Activated naive CD4-positive, alpha-beta T cell treated with anti-CD3 and anti-CD28 coated beads, Interleukin-2, amount 50 U/mL, for 72 hours (primary cell): ENCODE data around the gene SIPA1. TPM values are rescaled to one million over a fixed set of nuclear protein-coding genes. Genes with fewer than 3 reads are reported as not detected.
"Not testable (repeated sequence)": the region's sequence is repeated elsewhere in the genome, so short reads cannot be mapped to it uniquely, and the experiment has no call there.

Source experiments
- ATAC-seq, 2 donors: fragments of 150-1000 bp; cut with Tn5 transposase; 2 replicates each; pipeline ENCODE4 v1.10.0; 2021; ENCODE audit warnings: mild to moderate bottlenecking in 2 of 2, moderate library complexity in 2 of 2
- DNase-seq, 2 donors: peaks; one replicate each; pipeline ENCODE4 v3.0.0; 2021 to 2022; ENCODE audit warnings: low spot score in 2 of 2
- H3K27ac Mint-ChIP-seq, 2 donors: one replicate each; pipeline ENCODE4 v1.8.0; 2022; ENCODE audit warnings: mild to moderate bottlenecking in 2 of 2, mixed read lengths in 2 of 2
- H3K36me3 Mint-ChIP-seq, 2 donors: one replicate each; pipeline ENCODE4 v1.8.0; 2022; ENCODE audit warnings: mixed read lengths in 2 of 2
- H3K9me3 Mint-ChIP-seq, 2 donors: one replicate each; pipeline ENCODE4 v1.8.0; 2022; ENCODE audit warnings: mixed read lengths in 2 of 2
- total RNA-seq, 2 donors: library from RNA; stranded (reverse); gene quantifications; one replicate each; pipeline ENCODE4 v1.2.3, GENCODE V29; 2022

SIPA1 gene
- total RNA-seq, 2 donors from 2014 or later, result 185 to 203 TPM

- ATAC-seq (no peak), DNase-seq (no peak)
- Mint-ChIP-seq H3K9me3 (no peaks in the 10 kb centered on the region), H3K27ac (peak overlapping the region; percentile 79 to 83), H3K36me3 (peaks cover 12 to 32% of the 10 kb centered on the region in 2 donors)
Observed at GRCh38 chr11:65660038-65660437, 22.1 kb downstream of the SIPA1 start.

GRCh38 chr11:65660908-65661307 is 23.0 kb downstream of the SIPA1 start:
- not testable (repeated sequence) for H3K9me3 Mint-ChIP-seq, ATAC-seq, DNase-seq
- peak overlapping the region; percentile 79 to 83 for H3K27ac Mint-ChIP-seq
- H3K36me3 Mint-ChIP-seq, result peaks cover 12 to 32% of the 10 kb centered on the region in 2 donors

GRCh38 chr11:65661599-65662246 is 23.8 kb downstream of the SIPA1 start:
- ATAC-seq (no peak), DNase-seq (peak in 1 of 2 donors; percentile 61)
- Mint-ChIP-seq H3K36me3 (peaks cover 6 to 32% of the 10 kb centered on the region in 2 donors), H3K27ac (peak overlapping the region; percentile 79 to 82), H3K9me3 (no peaks in the 10 kb centered on the region)

- Mint-ChIP-seq H3K27ac (peak overlapping the region; percentile 79 to 82), H3K36me3 (peaks cover 4 to 27% of the 10 kb centered on the region in 2 donors), H3K9me3 (no peaks in the 10 kb centered on the region)
- ATAC-seq (peak in 1 of 2 donors; percentile 30), DNase-seq (no peak)
Observed at GRCh38 chr11:65662247-65662798, 24.4 kb downstream of the SIPA1 start.

GRCh38 chr11:65662799-65663638 is 25.1 kb downstream of the SIPA1 start, which contains the start of gene RELA:
Gene RELA (minus strand): TSS chr11:65662916. CDS start chr11:65662832, 84 bp downstream.
- peaks cover 0 to 24% of the 10 kb centered on the region in 2 donors for H3K36me3 Mint-ChIP-seq
- no peaks in the 10 kb centered on the region for H3K9me3 Mint-ChIP-seq
- peak within 1 kb of the TSS; percentile 91 to 97 for H3K27ac Mint-ChIP-seq
- peak; percentile 79 to 91 for ATAC-seq
- DNase-seq, result peak; percentile 93 to 94

- peak; percentile 43 to 56 for ATAC-seq
- H3K9me3 Mint-ChIP-seq, result no peaks in the 10 kb centered on the region
- peak overlapping the region; percentile 91 to 97 for H3K27ac Mint-ChIP-seq
- peak in 1 of 2 donors; percentile 55 for DNase-seq
- H3K36me3 Mint-ChIP-seq, result peaks cover 0 to 19% of the 10 kb centered on the region in 2 donors
Observed at GRCh38 chr11:65663639-65664200, 25.8 kb downstream of the SIPA1 start.

GRCh38 chr11:65672180-65672860 is 34.4 kb downstream of the SIPA1 start:
- H3K27ac Mint-ChIP-seq, result no peak overlapping the region
- DNase-seq (no peak), ATAC-seq (peak; percentile 55 to 63)
- H3K9me3 Mint-ChIP-seq, result no peaks in the 10 kb centered on the region
- no peaks in the 10 kb centered on the region for H3K36me3 Mint-ChIP-seq

- H3K27ac Mint-ChIP-seq, result no peak overlapping the region
- no peaks in the 10 kb centered on the region for H3K36me3 Mint-ChIP-seq
- DNase-seq, result no peak
Observed at GRCh38 chr11:65672982-65673381, 35.1 kb downstream of the SIPA1 start.

GRCh38 chr11:65680192-65680743 is 42.4 kb downstream of the SIPA1 start:
- DNase-seq (no peak), ATAC-seq (no peak)
- Mint-ChIP-seq H3K27ac (no peak overlapping the region), H3K36me3 (no peaks in the 10 kb centered on the region), H3K9me3 (no peaks in the 10 kb centered on the region)

More at GRCh38 chr11:65672982-65673381, 35.1 kb downstream of the SIPA1 start:
- ATAC-seq, result no peak
- H3K9me3 Mint-ChIP-seq, result no peaks in the 10 kb centered on the region

GRCh38 chr11:65683480-65683879 is 45.6 kb downstream of the SIPA1 start:
- not testable (repeated sequence) for DNase-seq, ATAC-seq, H3K27ac Mint-ChIP-seq, H3K9me3 Mint-ChIP-seq, H3K36me3 Mint-ChIP-seq

- no peak for DNase-seq
- Mint-ChIP-seq H3K9me3 (no peaks in the 10 kb centered on the region), H3K27ac (no peak overlapping the region), H3K36me3 (no peaks in the 10 kb centered on the region)
- ATAC-seq, result no peak
Observed at GRCh38 chr11:65685981-65686380, 48.1 kb downstream of the SIPA1 start.

GRCh38 chr11:65691847-65692246 is 53.9 kb downstream of the SIPA1 start:
- not testable (repeated sequence) for H3K9me3 Mint-ChIP-seq, H3K36me3 Mint-ChIP-seq, ATAC-seq, DNase-seq, H3K27ac Mint-ChIP-seq

GRCh38 chr11:65692367-65692766 is 54.5 kb downstream of the SIPA1 start:
- no peak for ATAC-seq
- Mint-ChIP-seq H3K9me3 (no peaks in the 10 kb centered on the region), H3K36me3 (no peaks in the 10 kb centered on the region), H3K27ac (no peak overlapping the region)
- no peak for DNase-seq

- no peak for ATAC-seq
- H3K9me3 Mint-ChIP-seq, result no peaks in the 10 kb centered on the region
- no peak for DNase-seq
- H3K36me3 Mint-ChIP-seq, result no peaks in the 10 kb centered on the region
- H3K27ac Mint-ChIP-seq, result no peak overlapping the region
Observed at GRCh38 chr11:65695459-65696241, 57.7 kb downstream of the SIPA1 start.

- H3K36me3 Mint-ChIP-seq, result no peaks in the 10 kb centered on the region
Observed at GRCh38 chr11:65696802-65697552, 59.1 kb downstream of the SIPA1 start.

More at GRCh38 chr11:65696802-65697552, 59.1 kb downstream of the SIPA1 start:
- DNase-seq, result no peak
- Mint-ChIP-seq H3K27ac (no peak overlapping the region), H3K9me3 (no peaks in the 10 kb centered on the region)
- no peak for ATAC-seq
